ENCODE data around the gene ARHGEF17.
"Not testable (repeated sequence)": the region's sequence is repeated elsewhere in the genome, so short reads cannot be mapped to it uniquely, and the experiment has no call there.

Gene ARHGEF17

GRCh38 chr11:73270016-73270854 lies 37.8 kb upstream of the ARHGEF17 start:
- DNase-seq (ENCODE audit: extremely low read depth, low read depth) = no peak
- no peak for TF ChIP-seq CTCF (IDR thresholded peaks at IDR 0.05; ENCODE audit: low read depth, low read length, missing control alignments)
- H3K4me3 ChIP-seq (replicated peaks; ENCODE audit: low read depth, low read length) = no peak overlapping the region

- no peak for TF ChIP-seq CTCF (IDR thresholded peaks at IDR 0.05; ENCODE audit: low read depth, low read length, missing control alignments)
- H3K4me3 ChIP-seq (replicated peaks; ENCODE audit: low read depth, low read length) = no peak overlapping the region
- DNase-seq (ENCODE audit: extremely low read depth, low read depth) = no peak
These were observed 37.1 kb upstream of the ARHGEF17 start for GRCh38 chr11:73270855-73271477.

- H3K4me3 ChIP-seq (replicated peaks; ENCODE audit: low read depth, low read length); DNase-seq (ENCODE audit: extremely low read depth, low read depth): not testable (repeated sequence)
These were observed 36.6 kb upstream of the ARHGEF17 start for GRCh38 chr11:73271478-73271865.

- no peak for TF ChIP-seq CTCF (IDR thresholded peaks at IDR 0.05; ENCODE audit: low read depth, low read length, missing control alignments)
- H3K4me3 ChIP-seq (replicated peaks; ENCODE audit: low read depth, low read length) = no peak within 1 kb of the TSS
- DNase-seq (ENCODE audit: extremely low read depth, low read depth) = peak; percentile 11
These were observed 36.0 kb upstream of the ARHGEF17 start, which contains the start of gene P2RY6 for GRCh38 chr11:73271936-73272679. Gene P2RY6, plus strand, starts transcription at chr11:73272338. Its CDS starts 24,181 bp downstream, at chr11:73296519.

- no peak for TF ChIP-seq CTCF (IDR thresholded peaks at IDR 0.05; ENCODE audit: low read depth, low read length, missing control alignments)
- DNase-seq (ENCODE audit: extremely low read depth, low read depth) = no peak
- H3K4me3 ChIP-seq (replicated peaks; ENCODE audit: low read depth, low read length) = no peak overlapping the region
These were observed 35.4 kb upstream of the ARHGEF17 start for GRCh38 chr11:73272680-73273038.

- no peak overlapping the region for H3K4me3 ChIP-seq (replicated peaks; ENCODE audit: low read depth, low read length)
- TF ChIP-seq CTCF (IDR thresholded peaks at IDR 0.05; ENCODE audit: low read depth, low read length, missing control alignments) = no peak
- DNase-seq (ENCODE audit: extremely low read depth, low read depth) = no peak
These were observed 34.7 kb upstream of the ARHGEF17 start for GRCh38 chr11:73273222-73273895.

- not testable (repeated sequence) for DNase-seq (ENCODE audit: extremely low read depth, low read depth); H3K4me3 ChIP-seq (replicated peaks; ENCODE audit: low read depth, low read length)
These were observed 33.9 kb upstream of the ARHGEF17 start for GRCh38 chr11:73274191-73274590.
